ENCODE measurements around the gene TBC1D1. TPM values are rescaled to one million over a fixed set of nuclear protein-coding genes. Genes with fewer than 3 reads are reported as not detected.

Gene TBC1D1
- total RNA-seq, 1 donor from 2014 or later, result 78.9 TPM

- H3K9me3 Mint-ChIP-seq, result no peaks in the 10 kb centered on the region
- no peak for DNase-seq (ENCODE audit: low spot score in 2 of 2, unreplicated experiment in 2 of 2)
- H3K27me3 Mint-ChIP-seq (ENCODE audit: low read depth), result no peaks in the 10 kb centered on the region
- H3K27ac Mint-ChIP-seq, result peak overlapping the region; percentile 17
- H3K4me3 Mint-ChIP-seq, result no peak overlapping the region
- peaks cover 20% of the 10 kb centered on the region for H3K4me1 Mint-ChIP-seq
- no peak for TF ChIP-seq CTCF (IDR thresholded peaks at IDR 0.05; ENCODE audit: unreplicated experiment)
- peaks cover 27% of the 10 kb centered on the region for H3K36me3 Mint-ChIP-seq
Observed at GRCh38 chr4:38100474-38101255, 209.8 kb downstream of the TBC1D1 start.

- H3K27me3 Mint-ChIP-seq (ENCODE audit: low read depth), result no peaks in the 10 kb centered on the region
- H3K9me3 Mint-ChIP-seq, result no peaks in the 10 kb centered on the region
- DNase-seq (ENCODE audit: low spot score in 2 of 2, unreplicated experiment in 2 of 2), result no peak
- peak overlapping the region; percentile 1 for H3K27ac Mint-ChIP-seq
- peaks cover 23% of the 10 kb centered on the region for H3K36me3 Mint-ChIP-seq
- no peak overlapping the region for H3K4me3 Mint-ChIP-seq
- no peak for TF ChIP-seq CTCF (IDR thresholded peaks at IDR 0.05; ENCODE audit: unreplicated experiment)
- H3K4me1 Mint-ChIP-seq, result peaks cover 28% of the 10 kb centered on the region
Observed at GRCh38 chr4:38101563-38101962, 210.7 kb downstream of the TBC1D1 start.

- Mint-ChIP-seq H3K4me1 (peaks cover 34% of the 10 kb centered on the region), H3K9me3 (no peaks in the 10 kb centered on the region), H3K27me3 (ENCODE audit: low read depth) (no peaks in the 10 kb centered on the region), H3K36me3 (peaks cover 24% of the 10 kb centered on the region), H3K4me3 (no peak overlapping the region), H3K27ac (no peak overlapping the region)
- no peak for DNase-seq (ENCODE audit: low spot score in 2 of 2, unreplicated experiment in 2 of 2)
- TF ChIP-seq CTCF (IDR thresholded peaks at IDR 0.05; ENCODE audit: unreplicated experiment), result no peak
Observed at GRCh38 chr4:38102957-38103588, 212.2 kb downstream of the TBC1D1 start.

GRCh38 chr4:38105475-38106220 is 214.8 kb downstream of the TBC1D1 start:
- Mint-ChIP-seq H3K4me1 (peaks cover 28% of the 10 kb centered on the region), H3K9me3 (no peaks in the 10 kb centered on the region), H3K27ac (no peak overlapping the region), H3K27me3 (ENCODE audit: low read depth) (no peaks in the 10 kb centered on the region), H3K4me3 (no peak overlapping the region), H3K36me3 (peaks cover 34% of the 10 kb centered on the region)
- DNase-seq (ENCODE audit: low spot score in 2 of 2, unreplicated experiment in 2 of 2), result no peak
- no peak for TF ChIP-seq CTCF (IDR thresholded peaks at IDR 0.05; ENCODE audit: unreplicated experiment)

- peak overlapping the region; percentile 4 for H3K27ac Mint-ChIP-seq
- DNase-seq (ENCODE audit: low spot score in 2 of 2, unreplicated experiment in 2 of 2), result no peak
- H3K4me1 Mint-ChIP-seq, result peaks cover 27% of the 10 kb centered on the region
- no peaks in the 10 kb centered on the region for H3K9me3 Mint-ChIP-seq
- no peaks in the 10 kb centered on the region for H3K27me3 Mint-ChIP-seq (ENCODE audit: low read depth)
- peaks cover 34% of the 10 kb centered on the region for H3K36me3 Mint-ChIP-seq
- no peak for TF ChIP-seq CTCF (IDR thresholded peaks at IDR 0.05; ENCODE audit: unreplicated experiment)
- no peak overlapping the region for H3K4me3 Mint-ChIP-seq
Observed at GRCh38 chr4:38106311-38106710, 215.4 kb downstream of the TBC1D1 start.

All from mesothelial cell of epicardium (in vitro differentiated cells).